Left lung (tissue), 10 donors: ENCODE measurements around the gene VPS35. TPM values are rescaled to one million over a fixed set of nuclear protein-coding genes. Genes with fewer than 3 reads are reported as not detected.

Experiments used
- ATAC-seq: fragments of 200-7000 bp; cut with Tn5 transposase; one replicate; pipeline ENCODE4 v1.9.1; 2020; ENCODE audit warnings: moderate library complexity
- DNase-seq, 4 donors: peaks; one replicate each; pipeline ENCODE4 v3.0.0-alpha.2; 2013 to 2020
- H3K27ac ChIP-seq, 2 donors: fragments of 200-600 bp; sonication (generic) in 1 of 2; one replicate each; pipeline versions ENCODE4 v1.5.0 to v1.8.0; 2020 to 2021
- H3K27me3 ChIP-seq, 2 donors: fragments of 200-600 bp; sonication (generic) in 1 of 2; one replicate each; pipeline versions ENCODE4 v1.5.0 to v1.8.0; 2020 to 2021
- H3K36me3 ChIP-seq, 2 donors: fragments of 200-600 bp; sonication (generic) in 1 of 2; one replicate each; pipeline versions ENCODE4 v1.5.0 to v1.8.0; 2020 to 2021
- H3K4me1 ChIP-seq, 2 donors: fragments of 200-600 bp; one replicate each; pipeline ENCODE4 v1.8.0; 2021
- H3K4me3 ChIP-seq, 2 donors: fragments of 200-600 bp; sonication (generic) in 1 of 2; one replicate each; pipeline versions ENCODE4 v1.5.0 to v1.8.0; 2020 to 2021; ENCODE audit warnings: mild to moderate bottlenecking in 1 of 2
- H3K9me3 ChIP-seq, 2 donors: fragments of 200-600 bp; sonication (generic) in 1 of 2; one replicate each; pipeline versions ENCODE4 v1.5.0 to v1.8.0; 2020 to 2021
- intact Hi-C, 2 donors: fragments of 100-400 bp; cut with DNase I; formaldehyde crosslinking; loops; one replicate each; pipeline versions ENCODE4 v1.11.2 to v1.14.2; 2022
- polyA plus RNA-seq, 6 donors: library from polyadenylated mRNA; unstranded; fragments of 120-200 nt; gene quantifications; one replicate each; pipeline ENCODE4 v1.2.1, GENCODE V29; 2013; ENCODE audit not compliant: insufficient read length in 6 of 6
- total RNA-seq, 2 donors: library from RNA; stranded (reverse); fragmentation: NEBNext Ultra II Directional; extraction: Animal tissue kit (Norgen Biotek cat#: 25700); gene quantifications; one replicate each; pipeline ENCODE4 v1.2.1, GENCODE V29; 2021
- TF ChIP-seq, protein P1 (sequence below), 2 donors: fragments of 200-600 bp; sonication (generic) in 1 of 2; IDR thresholded peaks; one replicate each; pipeline versions ENCODE4 v1.5.0 to v1.8.0; 2021; ENCODE audit warnings: antibody characterized with exemption in 2 of 2
- donor health status: DM: no; HTN: yes; CAD: no.
- donor health status: DM: no; HTN: no; CAD: no.

VPS35 gene
- total and polyA plus RNA-seq, 8 donors, result 102 to 161 (median 129) TPM

DNA sequence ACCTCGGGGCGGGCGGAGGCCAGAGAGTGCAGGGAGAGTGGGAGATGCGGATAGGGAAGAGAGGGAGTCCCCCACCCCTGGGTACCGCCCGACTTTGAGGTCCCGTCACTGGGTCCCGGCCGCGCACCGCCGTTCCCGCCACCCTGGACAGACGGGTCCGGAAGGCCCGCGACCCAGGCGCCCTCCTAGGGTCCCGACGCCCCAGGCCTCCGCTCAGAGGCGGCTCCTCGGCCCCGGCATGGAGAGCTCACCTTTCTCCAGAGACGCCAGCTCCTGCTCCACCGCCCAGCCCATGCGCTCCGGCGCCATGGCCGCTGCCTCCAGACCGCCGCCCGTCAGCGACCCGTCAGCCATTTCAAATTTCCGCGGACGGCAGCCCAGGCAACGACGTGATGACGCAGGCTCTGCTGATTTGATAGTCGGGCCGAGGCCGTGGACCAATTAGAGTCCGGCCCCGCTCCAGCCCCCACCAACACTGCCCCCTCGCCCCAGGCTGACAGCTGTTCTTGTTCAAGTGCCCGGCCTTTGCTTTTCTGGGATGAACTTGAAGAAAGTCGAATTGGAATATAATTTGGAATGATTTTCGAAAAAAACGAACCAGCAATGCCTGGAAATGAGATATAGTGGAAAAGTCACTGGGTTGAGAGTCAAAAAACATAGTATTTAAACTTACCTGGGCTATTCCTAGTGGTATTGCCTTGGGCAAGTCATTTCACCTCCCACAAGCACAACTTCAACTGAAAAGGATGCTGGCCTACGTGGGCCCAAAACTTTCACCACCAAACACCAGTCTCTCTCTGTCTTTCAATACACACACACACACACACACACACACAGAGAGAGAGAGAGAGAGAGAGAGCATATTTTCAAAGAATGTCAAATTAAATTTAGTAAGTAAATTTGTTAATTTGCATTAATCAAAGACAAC is 67.7 kb downstream of the VPS35 start, which contains the start of gene SHCBP1:
SHCBP1 (minus strand) TSS at position 374 of the 928 bp plus-strand sequence; CDS start at position 354, 20 bp downstream.
- Histone ChIP-seq H3K9me3 (no peaks in the 10 kb centered on the region), H3K4me3 (peak within 1 kb of the TSS; percentile 53 to 58), H3K36me3 (no peaks in the 10 kb centered on the region), H3K27me3 (no peaks in the 10 kb centered on the region), H3K4me1 (peaks cover 0 to 19% of the 10 kb centered on the region in 2 donors), H3K27ac (peak within 1 kb of the TSS in 1 of 2 donors; percentile 53)
- TF ChIP-seq, protein P1, sequence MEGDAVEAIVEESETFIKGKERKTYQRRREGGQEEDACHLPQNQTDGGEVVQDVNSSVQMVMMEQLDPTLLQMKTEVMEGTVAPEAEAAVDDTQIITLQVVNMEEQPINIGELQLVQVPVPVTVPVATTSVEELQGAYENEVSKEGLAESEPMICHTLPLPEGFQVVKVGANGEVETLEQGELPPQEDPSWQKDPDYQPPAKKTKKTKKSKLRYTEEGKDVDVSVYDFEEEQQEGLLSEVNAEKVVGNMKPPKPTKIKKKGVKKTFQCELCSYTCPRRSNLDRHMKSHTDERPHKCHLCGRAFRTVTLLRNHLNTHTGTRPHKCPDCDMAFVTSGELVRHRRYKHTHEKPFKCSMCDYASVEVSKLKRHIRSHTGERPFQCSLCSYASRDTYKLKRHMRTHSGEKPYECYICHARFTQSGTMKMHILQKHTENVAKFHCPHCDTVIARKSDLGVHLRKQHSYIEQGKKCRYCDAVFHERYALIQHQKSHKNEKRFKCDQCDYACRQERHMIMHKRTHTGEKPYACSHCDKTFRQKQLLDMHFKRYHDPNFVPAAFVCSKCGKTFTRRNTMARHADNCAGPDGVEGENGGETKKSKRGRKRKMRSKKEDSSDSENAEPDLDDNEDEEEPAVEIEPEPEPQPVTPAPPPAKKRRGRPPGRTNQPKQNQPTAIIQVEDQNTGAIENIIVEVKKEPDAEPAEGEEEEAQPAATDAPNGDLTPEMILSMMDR (IDR thresholded peaks at IDR 0.05), result no peak
- intact Hi-C loops, result no loop called here
- ATAC-seq (peak; percentile 91), DNase-seq (peak; percentile 80 to 92 (median 90))

DNA sequence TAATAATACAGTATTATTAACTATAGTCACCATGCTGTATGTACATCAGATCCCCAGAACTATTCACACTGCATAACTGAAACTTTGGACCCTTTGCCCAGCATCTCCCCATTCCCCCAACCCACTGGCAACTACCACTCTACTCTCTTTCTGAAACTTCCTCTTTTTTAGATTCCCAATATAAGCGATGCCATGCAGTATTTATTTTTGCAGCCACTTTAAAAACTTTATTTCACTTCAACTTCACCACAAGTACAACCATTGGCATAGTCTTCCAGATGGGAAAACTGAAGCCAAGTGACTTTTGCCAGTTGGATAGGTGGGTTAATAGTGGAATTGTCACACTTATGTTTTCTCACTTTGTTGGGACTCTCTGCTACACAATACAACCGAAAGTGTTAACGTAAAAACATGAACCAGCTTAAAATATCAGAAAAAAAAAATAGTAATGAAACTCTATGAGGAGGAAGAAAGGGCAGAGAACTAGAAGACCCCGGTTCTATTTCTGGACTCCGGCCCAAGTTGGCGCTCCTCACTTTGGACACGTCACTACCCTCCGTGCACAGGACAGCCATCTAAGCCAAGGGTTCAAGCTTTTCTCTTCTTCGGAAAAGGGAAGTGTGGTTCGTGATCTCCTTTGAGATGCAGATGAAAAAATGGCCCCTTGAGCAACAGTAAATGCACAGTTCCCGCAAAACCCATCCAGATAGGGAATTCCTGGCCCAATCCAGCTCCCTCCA is 68.5 kb downstream of the VPS35 start:
- DNase-seq, result peak in 1 of 4 donors; percentile 45
- intact Hi-C loops, result no loop called here
- peak; percentile 2 for ATAC-seq

DNA sequence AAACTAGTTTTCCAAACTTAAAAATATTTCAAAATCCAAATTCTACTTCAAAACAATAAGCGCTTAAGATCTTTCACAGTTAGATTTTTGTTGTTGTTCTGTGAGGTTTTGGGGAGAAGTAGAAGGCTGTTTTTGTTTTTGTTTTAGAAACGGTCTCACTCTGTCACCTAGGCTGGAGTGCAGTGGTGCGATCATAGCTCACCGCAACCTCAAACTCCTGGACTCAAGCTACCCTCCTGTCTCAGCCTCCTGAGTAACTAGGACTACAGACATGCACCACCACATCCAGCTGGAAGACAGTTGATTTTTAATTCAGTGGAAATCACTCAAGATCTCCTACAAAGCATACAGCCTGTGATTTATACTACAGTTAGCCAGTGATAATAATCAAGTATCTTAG is 70.5 kb downstream of the VPS35 start:
- DNase-seq (no peak), ATAC-seq (no peak)
- Histone ChIP-seq H3K4me3 (no peak overlapping the region), H3K27me3 (no peaks in the 10 kb centered on the region), H3K9me3 (no peaks in the 10 kb centered on the region), H3K27ac (no peak overlapping the region), H3K36me3 (no peaks in the 10 kb centered on the region), H3K4me1 (peaks cover 0 to 19% of the 10 kb centered on the region in 2 donors)
- TF ChIP-seq, protein P1 (IDR thresholded peaks at IDR 0.05), result no peak
- intact Hi-C loops, result no loop called here

More for the DNA sequence above, 68.5 kb downstream of the VPS35 start:
- Histone ChIP-seq H3K4me3 (peak overlapping the region; percentile 53 to 58), H3K4me1 (peaks cover 0 to 19% of the 10 kb centered on the region in 2 donors), H3K27me3 (no peaks in the 10 kb centered on the region), H3K9me3 (no peaks in the 10 kb centered on the region), H3K27ac (peak overlapping the region in 1 of 2 donors; percentile 53), H3K36me3 (no peaks in the 10 kb centered on the region)
- TF ChIP-seq, protein P1 (IDR thresholded peaks at IDR 0.05), result no peak

DNA sequence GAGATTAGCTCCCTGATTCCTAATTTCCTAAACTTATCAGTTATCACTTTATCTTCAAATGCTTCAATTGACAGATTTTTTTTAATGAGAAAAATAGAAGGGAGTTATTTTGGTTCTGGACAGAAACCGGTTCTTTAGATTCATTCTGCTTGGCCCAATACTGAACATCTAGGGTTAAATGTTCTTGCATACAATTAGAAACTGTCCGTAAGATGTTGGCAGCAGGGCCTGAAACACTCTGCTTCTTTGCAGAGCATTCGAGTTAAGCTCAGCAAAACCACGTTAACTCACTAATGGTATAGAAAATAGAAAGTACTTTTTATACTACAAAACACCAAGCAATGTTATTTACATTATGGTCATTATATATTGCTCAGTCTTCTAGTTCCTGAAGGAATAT is 75.0 kb downstream of the VPS35 start:
- Histone ChIP-seq H3K4me3 (no peak overlapping the region), H3K27ac (no peak overlapping the region), H3K27me3 (no peaks in the 10 kb centered on the region), H3K4me1 (peaks cover 0 to 3% of the 10 kb centered on the region in 2 donors), H3K36me3 (no peaks in the 10 kb centered on the region), H3K9me3 (no peaks in the 10 kb centered on the region)
- peak in 1 of 4 donors; percentile 45 for DNase-seq
- intact Hi-C loops, result no loop called here
- TF ChIP-seq, protein P1 (IDR thresholded peaks at IDR 0.05), result no peak
- ATAC-seq, result no peak

DNA sequence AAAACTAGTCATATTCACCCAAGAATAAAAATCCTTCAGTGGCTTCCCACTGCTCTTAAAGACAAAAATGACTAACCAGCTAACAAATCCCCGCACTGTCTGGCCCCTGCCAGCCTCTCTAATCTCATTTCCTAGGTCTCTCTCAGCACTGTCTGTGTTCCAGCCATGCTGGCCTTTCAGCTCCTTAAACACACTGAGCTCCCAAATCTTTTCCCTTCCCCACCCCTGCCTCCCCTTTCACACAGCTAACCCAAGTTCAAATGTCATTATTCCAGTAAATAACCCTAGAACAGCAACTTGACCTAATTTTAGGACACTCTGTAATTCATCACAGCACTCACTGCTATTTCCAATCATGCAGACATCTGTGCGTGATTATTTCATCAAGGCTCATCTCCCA is 75.6 kb downstream of the VPS35 start:
- Histone ChIP-seq H3K4me3 (no peak overlapping the region), H3K9me3 (no peaks in the 10 kb centered on the region), H3K4me1 (peaks cover 0 to 3% of the 10 kb centered on the region in 2 donors), H3K36me3 (no peaks in the 10 kb centered on the region), H3K27ac (no peak overlapping the region), H3K27me3 (no peaks in the 10 kb centered on the region)
- intact Hi-C loops, result no loop called here
- DNase-seq (no peak), ATAC-seq (peak; percentile 21)
- TF ChIP-seq, protein P1 (IDR thresholded peaks at IDR 0.05), result no peak
